ENCODE results near the gene TNFSF8.

- TF ChIP-seq, protein P1, sequence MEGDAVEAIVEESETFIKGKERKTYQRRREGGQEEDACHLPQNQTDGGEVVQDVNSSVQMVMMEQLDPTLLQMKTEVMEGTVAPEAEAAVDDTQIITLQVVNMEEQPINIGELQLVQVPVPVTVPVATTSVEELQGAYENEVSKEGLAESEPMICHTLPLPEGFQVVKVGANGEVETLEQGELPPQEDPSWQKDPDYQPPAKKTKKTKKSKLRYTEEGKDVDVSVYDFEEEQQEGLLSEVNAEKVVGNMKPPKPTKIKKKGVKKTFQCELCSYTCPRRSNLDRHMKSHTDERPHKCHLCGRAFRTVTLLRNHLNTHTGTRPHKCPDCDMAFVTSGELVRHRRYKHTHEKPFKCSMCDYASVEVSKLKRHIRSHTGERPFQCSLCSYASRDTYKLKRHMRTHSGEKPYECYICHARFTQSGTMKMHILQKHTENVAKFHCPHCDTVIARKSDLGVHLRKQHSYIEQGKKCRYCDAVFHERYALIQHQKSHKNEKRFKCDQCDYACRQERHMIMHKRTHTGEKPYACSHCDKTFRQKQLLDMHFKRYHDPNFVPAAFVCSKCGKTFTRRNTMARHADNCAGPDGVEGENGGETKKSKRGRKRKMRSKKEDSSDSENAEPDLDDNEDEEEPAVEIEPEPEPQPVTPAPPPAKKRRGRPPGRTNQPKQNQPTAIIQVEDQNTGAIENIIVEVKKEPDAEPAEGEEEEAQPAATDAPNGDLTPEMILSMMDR (IDR thresholded peaks at IDR 0.05) = no peak
- TF ChIP-seq POLR2A (IDR thresholded peaks at IDR 0.05) = no peak
Observed at GRCh38 chr9:114919611-114920010, 10.8 kb downstream of the TNFSF8 start.
